UCSD-AML1 (cell line): ENCODE data around the gene ZNF468.
"Not testable (repeated sequence)": the region's sequence is repeated elsewhere in the genome, so short reads cannot be mapped to it uniquely, and the experiment has no call there.

ENCODE experiments used
- DNase-seq: peaks from one replicate; lab custom pipeline; 2025; ENCODE audit not compliant: unreplicated experiment; lab: John Stamatoyannopoulos, UW

ZNF468 gene

DNA sequence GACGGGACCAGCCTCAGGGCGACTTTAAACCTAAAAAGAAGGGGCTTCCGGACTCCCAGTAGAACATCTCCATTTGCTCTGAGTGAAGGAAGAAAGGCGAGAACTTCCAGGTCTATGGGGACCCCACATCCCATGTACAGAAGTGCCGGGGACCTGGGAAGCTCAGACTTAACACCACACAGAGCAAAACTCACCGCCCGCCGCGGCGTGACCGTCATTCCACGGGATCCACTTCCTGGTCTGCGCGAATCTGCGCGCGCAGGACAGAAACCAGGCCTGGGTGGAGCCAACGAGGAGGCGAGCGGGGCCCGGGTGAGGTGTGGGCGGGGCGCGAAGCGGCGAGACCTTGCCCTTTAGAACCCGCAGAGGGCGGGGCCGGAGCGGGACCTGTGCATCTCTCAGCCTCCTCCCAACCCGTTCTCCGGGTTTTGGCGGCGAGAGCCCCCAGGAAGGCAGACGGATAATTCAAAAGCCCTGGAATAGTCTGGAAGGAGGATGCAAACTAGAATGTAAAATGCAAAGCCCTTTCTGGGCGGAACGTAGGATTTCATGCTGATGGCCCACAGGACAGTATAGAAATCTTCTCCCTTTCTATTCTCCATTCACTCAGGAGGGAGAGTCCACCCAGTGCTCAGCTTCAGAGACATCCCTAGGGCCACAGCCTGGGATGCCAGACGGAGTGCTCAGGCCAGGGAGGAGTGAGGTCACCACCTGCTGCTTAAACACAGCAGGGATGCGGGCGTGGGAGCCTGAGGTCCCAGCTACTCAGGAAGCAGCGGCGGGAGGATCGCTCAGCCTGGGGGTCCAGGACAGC lies at the start of gene ZNF468:
Gene ZNF468 (minus strand): TSS at position 242 of the 814 bp plus-strand sequence. CDS start 3,347 bp downstream, outside the sequence.
- peak; percentile 71 for DNase-seq

- DNase-seq, result not testable (repeated sequence)
Observed at GRCh38 chr19:52904052-52904780, 46.8 kb upstream of the ZNF468 start.

DNA sequence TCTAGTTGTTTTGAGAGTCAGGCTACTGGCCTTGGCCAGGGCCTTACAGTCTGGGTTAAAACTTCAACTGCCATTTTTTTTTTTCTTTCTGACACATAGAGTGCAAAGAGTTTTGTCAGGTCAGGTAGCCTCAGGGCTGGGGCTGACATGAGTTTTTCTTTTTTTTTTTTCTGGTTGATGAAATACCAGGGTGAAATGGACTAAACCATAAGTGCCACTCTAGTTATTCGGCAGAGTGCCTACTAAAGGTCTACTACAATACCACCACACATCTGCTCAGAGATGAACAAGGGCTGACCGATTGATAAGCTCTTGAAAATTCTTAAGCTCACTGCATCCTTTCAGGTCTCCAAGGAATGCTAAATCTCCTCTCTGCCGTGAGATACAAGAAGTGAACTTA lies 44.4 kb upstream of the ZNF468 start:
- DNase-seq, result no peak

DNA sequence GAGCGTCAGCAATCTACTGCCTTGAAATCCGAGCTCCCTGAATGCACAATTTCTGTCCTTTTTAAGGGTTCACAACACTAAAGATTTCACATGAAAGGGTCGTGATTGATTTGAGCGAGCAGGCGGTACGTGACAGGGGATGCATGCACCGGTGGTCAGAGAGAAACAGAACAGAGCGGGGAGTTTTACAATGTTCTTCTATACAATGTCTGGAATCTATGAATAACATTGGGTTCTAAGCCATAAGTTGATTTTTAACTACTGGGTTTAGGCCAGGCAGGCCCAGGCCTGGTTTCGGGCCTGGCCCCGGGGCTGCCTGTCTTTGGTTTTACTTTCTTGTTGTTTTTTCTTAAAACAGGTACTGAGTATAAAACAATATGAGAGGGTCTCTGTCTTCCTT lies 41.2 kb upstream of the ZNF468 start:
- not testable (repeated sequence) for DNase-seq

DNA sequence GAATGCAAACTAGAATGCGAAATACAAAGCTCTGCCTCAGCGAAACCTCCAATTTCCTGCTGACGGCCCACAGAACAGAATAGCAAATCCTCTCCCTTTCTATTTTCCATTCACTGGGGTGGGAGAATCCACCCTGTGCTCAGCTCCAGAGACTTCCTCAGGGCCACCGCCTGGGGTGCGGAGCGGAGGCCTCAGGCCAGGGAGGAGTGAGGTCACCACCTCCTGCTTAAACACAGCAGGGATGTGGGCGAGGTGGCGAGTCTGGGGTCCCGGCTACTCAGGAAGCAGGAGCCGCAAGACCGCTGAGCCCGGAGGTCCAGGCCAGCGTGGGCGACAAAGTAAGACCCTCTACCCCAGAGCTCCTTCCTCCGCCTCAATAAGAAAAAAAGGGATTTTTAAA lies 40.7 kb upstream of the ZNF468 start:
- DNase-seq, result no peak

DNA sequence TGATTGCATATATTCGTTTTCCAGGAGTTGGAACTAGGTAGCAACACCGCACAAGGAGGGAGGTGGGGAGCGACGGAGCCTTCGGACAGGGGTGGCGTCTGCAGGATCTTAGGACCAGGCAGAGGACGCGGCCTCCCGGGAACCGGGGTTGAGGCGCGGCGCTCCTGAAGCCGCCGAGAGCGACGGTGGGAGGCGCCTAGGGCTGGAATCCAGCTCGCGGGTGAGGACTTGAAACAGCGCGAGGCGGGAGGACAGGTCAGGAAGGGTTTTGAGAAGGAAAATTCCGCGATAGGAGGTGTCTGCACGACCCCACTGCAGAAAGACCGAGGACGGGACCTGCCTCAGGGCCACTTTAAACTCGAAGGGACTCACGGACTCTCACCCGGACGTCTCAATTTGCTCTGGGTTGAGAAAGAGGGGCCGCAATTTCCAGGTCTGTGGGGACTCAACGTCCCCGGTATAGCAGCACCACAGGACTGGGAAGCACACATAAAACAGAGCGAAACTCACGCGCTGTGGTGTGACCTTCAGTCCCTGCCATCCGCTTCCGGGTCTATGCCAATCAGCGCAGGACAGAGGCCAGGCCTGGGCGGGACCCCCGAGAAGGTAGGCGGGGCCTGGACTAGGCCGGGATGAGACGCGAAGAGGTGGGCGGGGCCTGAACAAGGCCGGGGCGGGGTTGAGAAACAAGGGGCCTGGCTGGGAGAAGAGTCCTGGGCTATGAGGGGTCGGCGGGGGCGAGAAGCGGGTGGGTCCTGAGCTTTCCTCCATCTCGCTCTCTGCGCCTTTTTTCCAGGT lies 39.9 kb upstream of the ZNF468 start, which contains the start of gene ZNF320:
Gene ZNF320 (minus strand): TSS at position 498 of the 798 bp plus-strand sequence. CDS start 7,380 bp downstream, outside the sequence.
- no peak for DNase-seq

- DNase-seq, result no peak
Observed at GRCh38 chr19:52896431-52897137, 39.2 kb upstream of the ZNF468 start.

- no peak for DNase-seq
Observed at GRCh38 chr19:52891336-52891735, 33.9 kb upstream of the ZNF468 start.

DNA sequence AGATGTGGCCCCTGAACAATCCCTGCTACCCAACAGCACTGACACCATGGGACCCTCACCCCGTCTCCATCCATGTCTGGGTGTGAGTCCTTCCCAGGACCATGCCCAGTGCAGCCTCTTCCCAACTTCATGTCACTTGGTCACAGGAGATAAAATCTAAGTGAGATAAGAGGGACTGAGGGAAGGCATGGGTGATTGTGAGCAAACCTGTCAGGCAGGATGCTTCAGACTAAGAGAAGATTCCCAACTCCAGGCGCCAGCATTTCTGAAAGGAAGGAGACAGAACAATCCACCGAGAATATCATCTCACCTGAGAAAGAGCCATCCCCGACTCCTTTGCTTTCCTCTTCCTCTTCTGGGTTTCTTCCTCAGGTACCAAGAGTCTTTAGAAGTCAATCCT lies 32.5 kb upstream of the ZNF468 start:
- no peak for DNase-seq

DNA sequence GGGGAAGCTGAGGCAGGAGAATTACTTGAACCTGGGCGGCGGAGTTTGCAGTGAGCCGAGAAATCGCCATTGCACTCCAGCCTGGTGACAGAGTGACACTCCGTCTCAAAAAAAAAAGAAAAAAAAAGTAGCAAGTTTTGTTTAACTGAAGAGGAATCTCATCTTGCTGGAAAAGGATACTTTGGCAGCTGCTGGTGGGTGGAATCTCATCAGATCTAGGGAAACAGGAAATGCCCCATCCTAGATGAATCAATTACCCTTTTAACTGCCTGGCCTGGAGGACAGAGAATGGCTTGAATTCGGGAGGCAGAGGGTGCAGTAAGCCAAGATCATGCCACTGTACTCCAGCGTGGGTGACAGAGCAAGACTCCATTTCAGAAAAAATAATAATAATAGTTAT lies 31.7 kb upstream of the ZNF468 start:
- DNase-seq, result no peak

GRCh38 chr19:52880895-52881389 lies 23.5 kb upstream of the ZNF468 start:
- DNase-seq, result no peak

GRCh38 chr19:52872996-52873395 lies 15.6 kb upstream of the ZNF468 start:
- not testable (repeated sequence) for DNase-seq

DNA sequence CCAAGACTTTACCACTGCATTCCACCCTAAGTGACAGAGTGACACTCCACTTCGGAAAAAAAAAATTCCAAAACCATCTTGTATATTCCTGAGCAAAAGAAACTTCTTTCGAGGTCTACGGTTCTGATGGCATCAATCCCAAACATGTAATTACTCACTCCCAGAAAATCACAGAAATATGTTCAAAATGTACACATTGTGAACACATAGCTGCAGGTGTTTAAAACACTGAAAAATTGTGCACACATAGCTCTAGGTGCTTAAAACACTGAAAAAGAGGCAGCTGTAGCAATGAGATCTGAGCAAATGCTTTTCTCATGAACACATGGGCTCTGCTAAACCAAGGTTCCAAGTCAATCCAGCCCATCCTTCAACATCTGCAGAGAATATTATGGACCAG lies 14.0 kb upstream of the ZNF468 start:
- DNase-seq, result no peak

GRCh38 chr19:52868031-52868430 lies 10.6 kb upstream of the ZNF468 start:
- not testable (repeated sequence) for DNase-seq

GRCh38 chr19:52856540-52857377 lies 660 bp downstream of the ZNF468 start:
- DNase-seq, result not testable (repeated sequence)

DNA sequence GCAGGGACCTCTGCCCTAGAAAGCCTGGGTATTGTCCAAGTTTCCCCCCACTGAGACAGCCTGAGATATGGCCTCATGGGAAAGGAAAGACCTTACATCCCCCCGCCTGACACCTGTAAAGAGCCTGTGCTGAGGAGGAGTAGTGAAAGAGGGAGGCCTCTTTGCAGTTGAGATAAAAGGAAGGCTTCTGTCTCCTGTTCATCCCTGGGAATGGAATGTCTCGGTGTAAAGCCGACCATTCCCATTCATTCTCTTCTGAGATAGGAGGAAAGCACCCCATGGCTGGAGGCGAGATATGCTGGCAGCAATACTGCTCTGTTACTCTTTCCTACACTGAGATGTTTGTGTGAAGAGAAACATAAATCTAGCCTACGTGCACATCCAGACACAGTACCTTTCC lies 10.1 kb downstream of the ZNF468 start:
- DNase-seq, result not testable (repeated sequence)

DNA sequence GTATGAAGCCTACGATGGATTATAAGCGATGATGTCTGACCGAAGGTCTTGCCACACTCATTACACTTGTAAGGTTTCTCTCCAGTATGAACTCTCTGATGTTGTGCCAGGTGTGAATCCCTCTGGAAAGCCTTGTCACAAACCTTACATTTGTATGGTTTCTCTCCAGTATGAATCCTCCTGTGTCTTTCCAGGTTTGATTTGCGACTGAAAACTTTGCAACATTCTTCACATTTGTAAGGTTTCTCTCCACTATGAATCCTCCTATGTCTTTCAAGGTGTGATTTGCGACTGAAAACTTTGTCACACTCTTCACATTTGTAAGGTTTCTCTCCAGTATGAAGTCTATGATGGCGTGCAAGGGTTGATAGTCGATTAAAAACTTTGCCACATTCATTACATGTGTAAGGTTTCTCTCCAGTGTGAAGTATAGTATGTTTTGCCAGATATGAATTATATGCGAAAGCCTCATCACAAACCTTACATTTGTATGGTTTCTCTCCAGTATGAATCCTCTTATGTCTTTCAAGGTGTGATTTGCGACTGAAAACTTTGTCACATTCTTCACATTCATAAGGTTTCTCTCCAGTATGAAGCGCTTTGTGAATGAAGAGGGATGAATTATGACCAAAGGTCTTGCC lies 16.5 kb downstream of the ZNF468 start:
- not testable (repeated sequence) for DNase-seq

DNA sequence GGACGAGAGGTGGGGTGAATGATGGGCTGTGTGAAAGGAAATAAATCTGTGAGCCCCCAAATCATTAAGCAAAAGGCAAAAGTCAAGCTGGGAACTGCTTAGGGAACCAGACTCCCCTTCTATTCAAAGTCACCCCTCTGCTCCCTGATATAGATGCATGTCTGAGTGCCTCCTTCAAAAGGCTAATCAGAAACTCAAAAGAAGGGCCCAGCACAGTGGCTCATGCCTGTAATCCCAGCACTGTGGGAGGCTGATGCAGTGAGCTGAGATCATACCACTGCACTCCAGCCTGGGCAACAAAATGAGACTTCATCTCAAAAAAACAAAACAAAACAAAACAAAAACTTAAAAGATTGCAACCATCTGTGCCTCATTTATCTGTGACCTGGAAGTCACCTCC lies 23.1 kb downstream of the ZNF468 start:
- not testable (repeated sequence) for DNase-seq

- DNase-seq, result not testable (repeated sequence)
Observed at GRCh38 chr19:52833541-52833940, 23.9 kb downstream of the ZNF468 start.
